ENCODE data around the gene SIDT2. TPM values are rescaled to one million over a fixed set of nuclear protein-coding genes. Genes with fewer than 3 reads are reported as not detected.

SIDT2 gene
- total and polyA plus RNA-seq, 2 of the 13 experiments (the other 11 are each of a cell fraction or from before 2014, with no cell fraction given): 11.5 to 28.0 TPM

DNA sequence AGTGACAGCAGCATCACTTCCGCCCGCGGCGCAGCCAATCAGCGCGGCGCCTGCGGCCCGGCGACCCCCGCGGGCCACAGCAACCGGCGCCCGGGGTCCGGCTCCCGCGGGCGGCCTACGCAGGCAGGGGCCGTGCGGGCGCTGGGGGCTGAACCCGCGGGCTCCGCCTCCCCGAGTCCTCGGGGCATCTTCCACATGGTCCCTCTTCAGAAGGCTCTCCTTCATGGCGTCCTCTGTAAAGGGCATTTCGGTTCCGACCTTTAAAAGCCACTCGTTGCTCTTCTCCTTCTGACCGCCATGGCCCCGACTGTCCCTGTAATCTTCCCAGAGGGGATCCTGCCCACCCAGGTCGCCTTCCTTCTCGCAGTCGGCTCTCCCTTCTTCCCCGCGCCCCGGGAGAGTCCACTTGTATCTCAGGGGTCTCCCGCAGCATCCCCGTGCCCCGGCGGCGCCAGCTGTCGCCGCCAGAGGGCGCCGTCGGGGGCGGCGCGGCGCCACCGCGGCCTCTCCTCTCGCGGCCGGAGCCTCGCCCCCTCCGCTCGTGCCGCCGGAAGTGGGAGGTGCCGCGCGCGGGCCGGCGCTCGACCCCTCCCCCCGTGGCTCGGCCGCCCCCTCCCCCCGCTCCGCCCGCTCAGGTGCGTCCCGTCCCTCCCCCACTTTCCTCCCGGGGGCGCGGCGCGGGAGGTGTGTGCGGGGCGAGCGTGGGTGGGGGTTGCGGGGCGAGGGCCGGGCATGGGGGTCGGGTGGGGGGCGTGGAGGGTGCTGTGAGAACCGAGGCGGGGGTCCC lies 53.7 kb downstream of the SIDT2 start, which contains the start of gene RNF214 (continued):
- TF ChIP-seq NR0B2 (CRISPR knock-in tag; IDR thresholded peaks at IDR 0.05) (0 out of 2 replicates have a peak, but pooled peaks have one; percentile 24), THYN1 (CRISPR knock-in tag; IDR thresholded peaks at IDR 0.05; ENCODE audit: borderline replicate concordance, low read depth) (no peak), ZNF17 (CRISPR knock-in tag; IDR thresholded peaks at IDR 0.05) (no peak), AHR (CRISPR knock-in tag; IDR thresholded peaks at IDR 0.05) (no peak), ATAD3A (CRISPR knock-in tag; IDR thresholded peaks at IDR 0.05) (no peak), REL (CRISPR knock-in tag; conservative IDR thresholded peaks at IDR 0.05) (no peak), U2AF1 (optimal IDR thresholded peaks at IDR 0.05; ENCODE audit: low read depth, low read length) (no peak), ARID4A (CRISPR knock-in tag; IDR thresholded peaks at IDR 0.05; ENCODE audit: borderline replicate concordance) (peak; percentile 42; the same call in 1 of the 2 replicates), EHMT2 (IDR thresholded peaks at IDR 0.05; ENCODE audit: borderline replicate concordance, low read depth, low read length) (no peak), TCF7L2 (IDR thresholded peaks at IDR 0.05; ENCODE audit: low read depth, low read length) (no peak), SNAPC2 (CRISPR knock-in tag; IDR thresholded peaks at IDR 0.05) (no peak), ONECUT2 (CRISPR knock-in tag; IDR thresholded peaks at IDR 0.05) (no peak), ZNF577 (CRISPR knock-in tag; IDR thresholded peaks at IDR 0.05; ENCODE audit: borderline replicate concordance, low read depth) (no peak), GLMP (CRISPR knock-in tag; IDR thresholded peaks at IDR 0.05; ENCODE audit: borderline replicate concordance) (no peak), YY1 (IDR thresholded peaks at IDR 0.05; ENCODE audit: insufficient read depth, insufficient replicate concordance, low read depth, low read length) (peak; percentile 79)
- TF ChIP-seq, protein P1, sequence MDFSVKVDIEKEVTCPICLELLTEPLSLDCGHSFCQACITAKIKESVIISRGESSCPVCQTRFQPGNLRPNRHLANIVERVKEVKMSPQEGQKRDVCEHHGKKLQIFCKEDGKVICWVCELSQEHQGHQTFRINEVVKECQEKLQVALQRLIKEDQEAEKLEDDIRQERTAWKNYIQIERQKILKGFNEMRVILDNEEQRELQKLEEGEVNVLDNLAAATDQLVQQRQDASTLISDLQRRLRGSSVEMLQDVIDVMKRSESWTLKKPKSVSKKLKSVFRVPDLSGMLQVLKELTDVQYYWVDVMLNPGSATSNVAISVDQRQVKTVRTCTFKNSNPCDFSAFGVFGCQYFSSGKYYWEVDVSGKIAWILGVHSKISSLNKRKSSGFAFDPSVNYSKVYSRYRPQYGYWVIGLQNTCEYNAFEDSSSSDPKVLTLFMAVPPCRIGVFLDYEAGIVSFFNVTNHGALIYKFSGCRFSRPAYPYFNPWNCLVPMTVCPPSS (IDR thresholded peaks at IDR 0.05): no peak
- TF ChIP-seq, protein P2, sequence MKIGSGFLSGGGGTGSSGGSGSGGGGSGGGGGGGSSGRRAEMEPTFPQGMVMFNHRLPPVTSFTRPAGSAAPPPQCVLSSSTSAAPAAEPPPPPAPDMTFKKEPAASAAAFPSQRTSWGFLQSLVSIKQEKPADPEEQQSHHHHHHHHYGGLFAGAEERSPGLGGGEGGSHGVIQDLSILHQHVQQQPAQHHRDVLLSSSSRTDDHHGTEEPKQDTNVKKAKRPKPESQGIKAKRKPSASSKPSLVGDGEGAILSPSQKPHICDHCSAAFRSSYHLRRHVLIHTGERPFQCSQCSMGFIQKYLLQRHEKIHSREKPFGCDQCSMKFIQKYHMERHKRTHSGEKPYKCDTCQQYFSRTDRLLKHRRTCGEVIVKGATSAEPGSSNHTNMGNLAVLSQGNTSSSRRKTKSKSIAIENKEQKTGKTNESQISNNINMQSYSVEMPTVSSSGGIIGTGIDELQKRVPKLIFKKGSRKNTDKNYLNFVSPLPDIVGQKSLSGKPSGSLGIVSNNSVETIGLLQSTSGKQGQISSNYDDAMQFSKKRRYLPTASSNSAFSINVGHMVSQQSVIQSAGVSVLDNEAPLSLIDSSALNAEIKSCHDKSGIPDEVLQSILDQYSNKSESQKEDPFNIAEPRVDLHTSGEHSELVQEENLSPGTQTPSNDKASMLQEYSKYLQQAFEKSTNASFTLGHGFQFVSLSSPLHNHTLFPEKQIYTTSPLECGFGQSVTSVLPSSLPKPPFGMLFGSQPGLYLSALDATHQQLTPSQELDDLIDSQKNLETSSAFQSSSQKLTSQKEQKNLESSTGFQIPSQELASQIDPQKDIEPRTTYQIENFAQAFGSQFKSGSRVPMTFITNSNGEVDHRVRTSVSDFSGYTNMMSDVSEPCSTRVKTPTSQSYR (CRISPR knock-in tag; IDR thresholded peaks at IDR 0.05; ENCODE audit: borderline replicate concordance): peak; percentile 85

Measured in HepG2 (cell line).